HepG2 (cell line): Measurements from ENCODE around the gene CCDC106. TPM values are rescaled to one million over a fixed set of nuclear protein-coding genes. Genes with fewer than 3 reads are reported as not detected.

Experiments used
- ATAC-seq: fragments of 200-7000 bp; cut with Tn5 transposase; 3 replicates; pipeline ENCODE4 v1.9.1; 2020; ENCODE audit warnings: mild to moderate bottlenecking, moderate library complexity
- Bru-seq: library from RNA; stranded (reverse); fragments of 400-500 nt; gene quantifications from one replicate; lab custom pipeline; 2021; lab: Mats Ljungman, UMichigan
- BruChase-seq, 2 experiments: library from RNA; stranded (reverse); fragments of 400-500 nt; gene quantifications; one replicate each; lab custom pipeline; 2021; lab: Mats Ljungman, UMichigan
- BruUV-seq: library from RNA; stranded (reverse); fragments of 400-500 nt; replicated peaks from 2 replicates; lab custom pipeline; 2021; lab: Mats Ljungman, UMichigan
- CTCF ChIA-PET: fragments of 300-600 bp; formaldehyde crosslinking; extraction: SDS; loops from one replicate; lab custom pipeline; 2021; ENCODE audit warnings: low total read pairs, inconsistent platforms, low intra/inter-chr PET ratio; lab: Yijun Ruan, JAX
- POLR2A ChIA-PET: fragments of 350-600 bp; sonication (Branson Sonifier 250); formaldehyde crosslinking; loops from one replicate; lab custom pipeline; 2020; ENCODE audit warnings: antibody characterized with exemption, inconsistent platforms; lab: Yijun Ruan, JAX
- DNase-seq: peaks from one replicate; pipeline ENCODE4 v3.0.0-alpha.2; 2015; ENCODE audit warnings: low spot score
- FAIRE-seq: peaks from 3 replicates; lab custom pipeline; 2011; peaks lifted over from hg19 to GRCh38; lab: Jason Lieb, UNC
- H2AFZ ChIP-seq: one replicate; pipeline ENCODE4 v1.6.1; 2011; ENCODE audit warnings: low read length, inconsistent platforms
- H3K27ac ChIP-seq: fragments of 300-600 bp; 3 replicates; pipeline ENCODE4 v1.8.0; 2011; ENCODE audit warnings: mixed run types, mild to moderate bottlenecking, mixed read lengths, low read length, inconsistent platforms; ENCODE audit not compliant: insufficient read depth; ENCODE audit errors: extremely low read length
- H3K27me3 ChIP-seq, 2 experiments: fragments of 200-600 bp in 1 of 2; 2 replicates in 1 of 2; 3 replicates in 1 of 2; pipeline versions ENCODE4 v1.6.0 to v1.8.0; 2011; ENCODE audit warnings: low read length in 2 of 2, mild to moderate bottlenecking in 2 of 2, moderate library complexity in 2 of 2, inconsistent platforms in 1 of 2; ENCODE audit not compliant: insufficient read depth in 2 of 2, control insufficient read depth in 1 of 2
- H3K36me3 ChIP-seq, 2 experiments: fragments of 200-600 bp in 1 of 2; replicated peaks in 1 of 2; 2 replicates in 1 of 2; 3 replicates in 1 of 2; pipeline versions ENCODE4 v1.5.1 to v1.8.0; 2011; ENCODE audit warnings: low read length in 2 of 2, inconsistent platforms in 1 of 2; ENCODE audit not compliant: insufficient read depth in 2 of 2, control insufficient read depth in 1 of 2
- H3K4me1 ChIP-seq: 2 replicates; pipeline ENCODE4 v1.5.1; 2012; ENCODE audit warnings: low read length, inconsistent platforms; ENCODE audit not compliant: insufficient read depth
- H3K4me2 ChIP-seq: 2 replicates; pipeline ENCODE4 v1.6.0; 2011; ENCODE audit warnings: low read depth, low read length, inconsistent platforms
- H3K4me3 ChIP-seq, 3 experiments: fragments of 200-600 bp in 1 of 3; sonication (generic), shearing (Covaris generic) in 1 of 3; replicated peaks in 1 of 3; 2 replicates each; pipeline ENCODE4 v1.5.1; 2011 to 2016; ENCODE audit warnings: low read length in 3 of 3, inconsistent platforms in 2 of 3, low read depth in 2 of 3, mild to moderate bottlenecking in 2 of 3, control low read depth in 1 of 3, mixed read lengths in 1 of 3; ENCODE audit not compliant: insufficient read depth in 1 of 3
- H3K79me2 ChIP-seq: one replicate; pipeline ENCODE4 v1.6.1; 2011; ENCODE audit warnings: low read length, inconsistent platforms; ENCODE audit not compliant: insufficient read depth
- H3K9ac ChIP-seq: 2 replicates; pipeline ENCODE4 v1.6.0; 2011; ENCODE audit warnings: mild to moderate bottlenecking, low read depth, low read length, inconsistent platforms; ENCODE audit not compliant: insufficient read depth
- H3K9me3 ChIP-seq: 2 replicates; pipeline ENCODE4 v1.5.1; 2012; ENCODE audit warnings: mild to moderate bottlenecking, low read length
- H4K20me1 ChIP-seq: 2 replicates; pipeline ENCODE4 v1.6.0; 2011; ENCODE audit warnings: inconsistent platforms, mild to moderate bottlenecking, low read length, moderate library complexity; ENCODE audit not compliant: insufficient read depth
- DNMT3B ChIP-seq: conservative IDR thresholded peaks from 2 replicates; pipeline ENCODE4 v1.6.1; 2016; ENCODE audit warnings: missing biosample characterization, control low read depth
- KLF11 ChIP-seq: IDR thresholded peaks from 2 replicates; pipeline ENCODE4 v1.6.1; 2016; ENCODE audit warnings: missing compliant biosample characterization
- ZNF24 ChIP-seq: fragments of 450-650 bp; IDR thresholded peaks from 2 replicates; pipeline ENCODE4 v1.6.1; 2017; ENCODE audit warnings: antibody characterized with exemption, mild to moderate bottlenecking
- WGBS: methylation state at CpG from one replicate; pipeline ENCODE4 v1.1.6; 2017; ENCODE audit warnings: low lambda C conversion rate; 5-methylcytosine and 5-hydroxymethylcytosine counted together
- in situ Hi-C: cut with HindIII; loops from 2 replicates; pipeline ENCODE4 v1.10.0; 2017; ENCODE audit warnings: low pct_unique_long_range_greater_than_20kb; ENCODE audit not compliant: extremely low pct_ligation_motif_present
- intact Hi-C: fragments of 100-400 bp; cut with micrococcal nuclease; formaldehyde crosslinking; loops from one replicate; pipeline ENCODE4 v1.10.0; 2022; ENCODE audit not compliant: unreplicated experiment
- long read RNA-seq, 2 experiments: library from RNA in 1 of 2; library from polyadenylated mRNA in 1 of 2; stranded (forward) in 1 of 2; unstranded in 1 of 2; transcript quantifications; one replicate each; pipeline ENCODE4 v2.0.0, GENCODE V29; 2019 to 2022
- polyA minus RNA-seq, 3 experiments: library from RNA; depleted of rRNA, polyadenylated mRNA; stranded (reverse); fragments of >200 nt; gene quantifications; 2 replicates each; pipeline ENCODE4 v1.2.3, GENCODE V29; 2011; ENCODE audit warnings: low replicate concordance in 1 of 3
- polyA plus RNA-seq, 8 experiments: library from polyadenylated mRNA; depleted of rRNA in 3 of 8; stranded (reverse) in 7 of 8; unstranded in 1 of 8; fragments of >200 nt; fragmentation: Illumina TruSeq in 4 of 8; extraction: Trizol in 4 of 8; gene quantifications; 2 replicates each; pipeline versions ENCODE4 v1.2.1 to v1.2.3, GENCODE V29; 2011 to 2016; ENCODE audit warnings: low read depth in 4 of 8, missing spikeins in 1 of 8, mixed read lengths in 1 of 8; ENCODE audit not compliant: insufficient read depth in 1 of 8
- total RNA-seq, 5 experiments: library from RNA; depleted of rRNA; stranded (reverse); fragments of >200 nt; fragmentation: Illumina TruSeq; extraction: Trizol; gene quantifications; 2 replicates each; pipeline ENCODE4 v1.2.3, GENCODE V29; 2016; ENCODE audit warnings: low read depth in 1 of 5
- TF ChIP-seq, protein P1 (sequence below): IDR thresholded peaks from 2 replicates; pipeline ENCODE4 v1.6.1; 2016; ENCODE audit warnings: missing genetic modification reagents, missing compliant biosample characterization
- TF ChIP-seq, protein P2 (sequence below): sonication (generic); formaldehyde crosslinking; IDR thresholded peaks from 2 replicates; pipeline ENCODE4 v1.8.0; 2022; ENCODE audit warnings: mild to moderate bottlenecking, missing genetic modification reagents; ENCODE audit not compliant: insufficient replicate concordance
- TF ChIP-seq, protein P3 (sequence below): sonication (generic); formaldehyde crosslinking; conservative IDR thresholded peaks from 2 replicates; pipeline ENCODE4 v1.4.0; 2020; ENCODE audit warnings: mild to moderate bottlenecking, missing genetic modification reagents, moderate library complexity

Gene CCDC106
- total RNA-seq (2016; rRNA removed; fragmentation: Illumina TruSeq; extraction: Trizol) (7.0 and 8.8 TPM in 2 replicates), polyA plus RNA-seq (2011; rRNA removed) (4.7 and 6.2 TPM in 2 replicates), polyA minus RNA-seq (2011; rRNA and poly(A)+ RNA removed; ENCODE audit: low replicate concordance) (4.4 and 6.2 TPM in 2 replicates), Bru-seq, nascent RNA (percentile 41 among the genes with signal in this experiment), BruChase-seq, experiment 1, labeled RNA remaining after a 6-hour chase (percentile 51 among the genes with signal in this experiment), BruChase-seq, experiment 2, labeled RNA remaining after a 2-hour chase (percentile 43 among the genes with signal in this experiment)
- total RNA-seq (2016; cell fraction: cytosol; rRNA removed; fragmentation: Illumina TruSeq; extraction: Trizol; ENCODE audit: low read depth): 10.8 and 12.3 TPM in 2 replicates
- total RNA-seq (2016; cell fraction: insoluble cytoplasmic fraction; rRNA removed; fragmentation: Illumina TruSeq; extraction: Trizol): 4.5 and 9.6 TPM in 2 replicates
- total RNA-seq (2016; cell fraction: membrane; rRNA removed; fragmentation: Illumina TruSeq; extraction: Trizol): 15.2 and 19.5 TPM in 2 replicates
- total RNA-seq (2016; cell fraction: nucleus; rRNA removed; fragmentation: Illumina TruSeq; extraction: Trizol): 4.3 and 4.4 TPM in 2 replicates
- polyA plus RNA-seq (2011; cell fraction: cytosol; rRNA removed): 3.2 and 6.1 TPM in 2 replicates
- 12.9 and 13.3 TPM in 2 replicates for polyA plus RNA-seq (2011; cell fraction: nucleus; rRNA removed)
- 4.6 and 4.9 TPM in 2 replicates for polyA plus RNA-seq (2012)
- polyA plus RNA-seq (2016; cell fraction: cytosol; fragmentation: Illumina TruSeq; extraction: Trizol; ENCODE audit: low read depth): 17.8 and 22.3 TPM in 2 replicates
- polyA plus RNA-seq (2016; cell fraction: insoluble cytoplasmic fraction; fragmentation: Illumina TruSeq; extraction: Trizol; ENCODE audit: low read depth): 10.6 and 16.4 TPM in 2 replicates
- polyA plus RNA-seq (2016; cell fraction: membrane; fragmentation: Illumina TruSeq; extraction: Trizol; ENCODE audit: low read depth): 23.8 and 25.2 TPM in 2 replicates
- 20.2 and 22.7 TPM in 2 replicates for polyA plus RNA-seq (2016; cell fraction: nucleus; fragmentation: Illumina TruSeq; extraction: Trizol; ENCODE audit: insufficient read depth, low read depth)
- 1.8 and 3.4 TPM in 2 replicates for polyA minus RNA-seq (2011; cell fraction: cytosol; rRNA and poly(A)+ RNA removed)
- 2.2 and 3.9 TPM in 2 replicates for polyA minus RNA-seq (2011; cell fraction: nucleus; rRNA and poly(A)+ RNA removed)
- long read RNA-seq, experiment 1, partial matches to known transcripts: 1 of 6 reads
- long read RNA-seq, experiment 1, other reads (novel, unspliced or antisense): 1 of 6 reads
- long read RNA-seq, experiment 2, transcript CCDC106-201 (6 exons, 1,546 nt): major isoform, 6 of 22 reads
- long read RNA-seq, experiment 2, partial matches to known transcripts: 8 of 22 reads
- long read RNA-seq, experiment 2, other reads (novel, unspliced or antisense): 3 of 22 reads

DNA sequence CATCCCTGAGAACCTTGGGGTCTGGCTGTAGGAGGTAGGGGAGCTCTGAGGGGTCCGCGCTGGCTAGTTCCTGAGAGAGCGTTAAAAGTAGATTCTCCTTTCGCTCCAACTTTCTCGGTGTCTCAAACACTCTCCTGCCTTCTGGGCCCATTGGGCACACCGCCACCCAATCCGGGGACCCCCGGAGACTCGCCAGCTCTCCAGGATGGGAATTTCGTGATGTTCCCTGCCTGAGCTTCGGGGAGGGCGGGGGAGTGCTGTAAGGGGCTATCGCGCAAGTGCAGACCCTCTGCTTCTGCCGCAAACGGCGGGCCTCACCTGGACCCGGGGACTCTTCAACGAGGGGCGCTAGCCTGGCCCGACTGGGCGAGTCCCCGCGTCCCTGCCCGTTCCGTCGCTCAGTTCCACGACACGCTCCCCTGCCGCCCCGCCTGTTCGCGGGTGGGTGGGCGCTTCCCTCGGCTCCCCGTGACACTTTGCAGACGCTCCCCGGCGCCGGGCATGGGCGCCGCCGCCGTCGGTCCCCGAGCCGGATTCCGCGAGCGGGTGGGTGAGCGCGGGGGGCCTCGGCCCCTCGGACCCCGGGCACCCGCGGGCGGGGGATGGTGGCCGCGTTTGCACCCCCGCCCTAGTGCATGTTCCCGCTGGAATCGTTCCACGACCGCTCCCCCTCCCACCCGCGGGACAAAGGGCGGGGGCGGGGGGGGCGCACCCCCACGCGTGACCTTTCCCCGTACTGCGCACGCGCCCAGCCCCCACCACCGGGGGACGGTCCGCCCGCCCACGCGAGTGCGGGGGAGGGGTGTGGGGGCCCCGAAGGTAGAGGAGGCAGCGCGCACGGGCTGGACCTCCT, at the start of gene CCDC106:
Gene CCDC106, plus strand, starts transcription at position 481 of the 853 bp plus-strand sequence. CDS start 835 bp downstream, outside the sequence.
- peaks cover 47% of the 10 kb centered on the region for H3K4me1 ChIP-seq
- intact Hi-C loops (no loop called here), in situ Hi-C loops (no loop called here)
- ChIA-PET CTCF (no interaction called here), POLR2A (interaction anchor here (0.7 to 1.1 kb wide), 5 partner anchors 9 to 186 kb away, joined by 3 to 5 read pairs (median 4); partner anchors contain the start of gene ZNF628)
- no peaks in the 10 kb centered on the region for H3K9me3 ChIP-seq
- peak within 1 kb of the TSS; percentile 78 to 96 (median 96) for H3K4me3 ChIP-seq
- peaks cover 0 to 10% of the 10 kb centered on the region in 2 experiments; a peak in 2 of 5 replicates for H3K36me3 ChIP-seq
- H3K9ac ChIP-seq: peak within 1 kb of the TSS; percentile 86
- peak within 1 kb of the TSS; percentile 76 for H3K27ac ChIP-seq
- H3K4me2 ChIP-seq: peak within 1 kb of the TSS; percentile 82
- no peaks in the 10 kb centered on the region; a peak in 1 of 5 replicates for H3K27me3 ChIP-seq
- FAIRE-seq: peak; percentile 18
- no peak within 1 kb of the TSS for H2AFZ ChIP-seq
- H3K79me2 ChIP-seq: peaks cover 28% of the 10 kb centered on the region
- no TSS peak for BruUV-seq
- 25% methylated on average over 5 of the region's 87 CpGs for WGBS
- peak; percentile 52 for ATAC-seq
- no peaks in the 10 kb centered on the region for H4K20me1 ChIP-seq
- peak; percentile 55 for DNase-seq
- TF ChIP-seq, protein P1, sequence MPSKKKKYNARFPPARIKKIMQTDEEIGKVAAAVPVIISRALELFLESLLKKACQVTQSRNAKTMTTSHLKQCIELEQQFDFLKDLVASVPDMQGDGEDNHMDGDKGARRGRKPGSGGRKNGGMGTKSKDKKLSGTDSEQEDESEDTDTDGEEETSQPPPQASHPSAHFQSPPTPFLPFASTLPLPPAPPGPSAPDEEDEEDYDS (CRISPR knock-in tag): 0 out of 2 replicates have a peak, but pooled peaks have one; percentile 11
- TF ChIP-seq DNMT3B (CRISPR knock-in tag): no peak
- no peak for TF ChIP-seq ZNF24
- TF ChIP-seq, protein P2, sequence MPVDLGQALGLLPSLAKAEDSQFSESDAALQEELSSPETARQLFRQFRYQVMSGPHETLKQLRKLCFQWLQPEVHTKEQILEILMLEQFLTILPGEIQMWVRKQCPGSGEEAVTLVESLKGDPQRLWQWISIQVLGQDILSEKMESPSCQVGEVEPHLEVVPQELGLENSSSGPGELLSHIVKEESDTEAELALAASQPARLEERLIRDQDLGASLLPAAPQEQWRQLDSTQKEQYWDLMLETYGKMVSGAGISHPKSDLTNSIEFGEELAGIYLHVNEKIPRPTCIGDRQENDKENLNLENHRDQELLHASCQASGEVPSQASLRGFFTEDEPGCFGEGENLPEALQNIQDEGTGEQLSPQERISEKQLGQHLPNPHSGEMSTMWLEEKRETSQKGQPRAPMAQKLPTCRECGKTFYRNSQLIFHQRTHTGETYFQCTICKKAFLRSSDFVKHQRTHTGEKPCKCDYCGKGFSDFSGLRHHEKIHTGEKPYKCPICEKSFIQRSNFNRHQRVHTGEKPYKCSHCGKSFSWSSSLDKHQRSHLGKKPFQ: no peak
- 0 out of 2 replicates have a peak, but pooled peaks have one; percentile 58 for TF ChIP-seq KLF11 (CRISPR knock-in tag)
- TF ChIP-seq, protein P3, sequence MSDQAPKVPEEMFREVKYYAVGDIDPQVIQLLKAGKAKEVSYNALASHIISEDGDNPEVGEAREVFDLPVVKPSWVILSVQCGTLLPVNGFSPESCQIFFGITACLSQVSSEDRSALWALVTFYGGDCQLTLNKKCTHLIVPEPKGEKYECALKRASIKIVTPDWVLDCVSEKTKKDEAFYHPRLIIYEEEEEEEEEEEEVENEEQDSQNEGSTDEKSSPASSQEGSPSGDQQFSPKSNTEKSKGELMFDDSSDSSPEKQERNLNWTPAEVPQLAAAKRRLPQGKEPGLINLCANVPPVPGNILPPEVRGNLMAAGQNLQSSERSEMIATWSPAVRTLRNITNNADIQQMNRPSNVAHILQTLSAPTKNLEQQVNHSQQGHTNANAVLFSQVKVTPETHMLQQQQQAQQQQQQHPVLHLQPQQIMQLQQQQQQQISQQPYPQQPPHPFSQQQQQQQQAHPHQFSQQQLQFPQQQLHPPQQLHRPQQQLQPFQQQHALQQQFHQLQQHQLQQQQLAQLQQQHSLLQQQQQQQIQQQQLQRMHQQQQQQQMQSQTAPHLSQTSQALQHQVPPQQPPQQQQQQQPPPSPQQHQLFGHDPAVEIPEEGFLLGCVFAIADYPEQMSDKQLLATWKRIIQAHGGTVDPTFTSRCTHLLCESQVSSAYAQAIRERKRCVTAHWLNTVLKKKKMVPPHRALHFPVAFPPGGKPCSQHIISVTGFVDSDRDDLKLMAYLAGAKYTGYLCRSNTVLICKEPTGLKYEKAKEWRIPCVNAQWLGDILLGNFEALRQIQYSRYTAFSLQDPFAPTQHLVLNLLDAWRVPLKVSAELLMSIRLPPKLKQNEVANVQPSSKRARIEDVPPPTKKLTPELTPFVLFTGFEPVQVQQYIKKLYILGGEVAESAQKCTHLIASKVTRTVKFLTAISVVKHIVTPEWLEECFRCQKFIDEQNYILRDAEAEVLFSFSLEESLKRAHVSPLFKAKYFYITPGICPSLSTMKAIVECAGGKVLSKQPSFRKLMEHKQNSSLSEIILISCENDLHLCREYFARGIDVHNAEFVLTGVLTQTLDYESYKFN: no peak
